Prostate gland (tissue), 2 donors: ENCODE data around the gene TMEM232.

Source experiments
- CTCF ChIP-seq, 4 experiments: fragments of 200-600 bp in 2 of 4; fragments of 450-650 bp in 2 of 4; sonication (generic) in 2 of 4; IDR thresholded peaks; 1 replicate in 3 of 4; 2 replicates in 1 of 4; pipeline ENCODE4 v1.5.1; 2016 to 2019; ENCODE audit warnings: antibody characterized with exemption in 4 of 4, mild to moderate bottlenecking in 2 of 4, moderate library complexity in 2 of 4
- POLR2A ChIP-seq: fragments of 450-650 bp; IDR thresholded peaks from one replicate; pipeline ENCODE4 v1.6.1; 2016; ENCODE audit warnings: antibody characterized with exemption, mild to moderate bottlenecking
- POLR2AphosphoS5 ChIP-seq: sonication (generic); formaldehyde crosslinking; IDR thresholded peaks from one replicate; pipeline ENCODE4 v1.6.1; 2017; ENCODE audit warnings: antibody characterized with exemption

GRCh38 chr5:110726249-110727024 is at the start of gene TMEM232:
- TF ChIP-seq CTCF (IDR thresholded peaks at IDR 0.05) (no peak), POLR2A (no peak), POLR2AphosphoS5 (no peak)
